Measurements from ENCODE around the gene HGFAC. TPM values are rescaled to one million over a fixed set of nuclear protein-coding genes. Genes with fewer than 3 reads are reported as not detected.

HGFAC gene
- total and polyA plus RNA-seq, 2 of the 13 experiments (the other 11 are each of a cell fraction or from before 2014, with no cell fraction given) = 8.5 to 63.6 TPM

GRCh38 chr4:3442959-3443749, 1.4 kb downstream of the HGFAC start (continued):
- TF ChIP-seq ZNF646 (CRISPR knock-in tag; IDR thresholded peaks at IDR 0.05) = peak; percentile 57; the same call in 1 of the 2 replicates

GRCh38 chr4:3443750-3444309, 2.1 kb downstream of the HGFAC start:
- BruUV-seq (replicated peaks) = no TSS peak
- intact Hi-C loops (cut with micrococcal nuclease; ENCODE audit: unreplicated experiment) = loop anchor here (1.0 to 5.0 kb wide), 5 partner anchors 37 to 337 kb away; partner anchors contain the start of gene RGS12
- ChIA-PET CTCF (ENCODE audit: low intra/inter-chr PET ratio, low total read pairs) (interaction anchor here (1.0 to 2.9 kb wide), 2 partner anchors 43 to 98 kb away, joined by 4 to 54 read pairs; no protein-coding TSS in a partner anchor), POLR2A (interaction anchor here (1.9 to 3.5 kb wide), 2 partner anchors 89 to 98 kb away, joined by 6 to 22 read pairs; no protein-coding TSS in a partner anchor)
- Histone ChIP-seq H2AFZ (ENCODE audit: low read length) (no peak overlapping the region), H4K20me1 (ENCODE audit: insufficient read depth, low read length) (no peaks in the 10 kb centered on the region), H3K27ac (ENCODE audit: extremely low read length, insufficient read depth, low read length) (no peak overlapping the region), H3K4me2 (ENCODE audit: low read depth, low read length) (peak overlapping the region; percentile 96), H3K4me1 (ENCODE audit: insufficient read depth, low read length) (peaks cover 39% of the 10 kb centered on the region), H3K4me3 (replicated peaks in 1 of 3; ENCODE audit: insufficient read depth in 1 of 3, low read depth in 2 of 3, low read length in 3 of 3) (peak overlapping the region in 1 of 3 experiments; percentile 71; a peak in 1 of 6 replicates), H3K36me3 (replicated peaks in 1 of 2; ENCODE audit: control insufficient read depth in 1 of 2, insufficient read depth in 2 of 2, low read length in 2 of 2) (no peaks in the 10 kb centered on the region; a peak in 1 of 5 replicates), H3K27me3 (ENCODE audit: control insufficient read depth in 1 of 2, insufficient read depth in 2 of 2, low read length in 2 of 2) (no peaks in the 10 kb centered on the region), H3K79me2 (ENCODE audit: insufficient read depth, low read length) (no peaks in the 10 kb centered on the region), H3K9ac (ENCODE audit: insufficient read depth, low read depth, low read length) (0 out of 2 replicates have a peak overlapping the region, but pooled peaks have one; percentile 75), H3K9me3 (ENCODE audit: low read length) (no peaks in the 10 kb centered on the region)
- FAIRE-seq = no peak
- no peak for ATAC-seq
- 71% methylated on average over 11 of the region's 17 CpGs for WGBS (ENCODE audit: low lambda C conversion rate)
- no peak for DNase-seq (ENCODE audit: low spot score)
- in situ Hi-C loops (cut with HindIII; ENCODE audit: extremely low pct_ligation_motif_present, low pct_unique_long_range_greater_than_20kb) = no loop called here
- TF ChIP-seq ZHX2 (IDR thresholded peaks at IDR 0.05; ENCODE audit: low read depth) (no peak), ZHX2 (CRISPR knock-in tag; IDR thresholded peaks at IDR 0.05; ENCODE audit: borderline replicate concordance) (no peak), ZNF503 (CRISPR knock-in tag; IDR thresholded peaks at IDR 0.05) (no peak)

Data from HepG2 (cell line).